Stimulated activated CD4-positive, alpha-beta T cell treated with anti-CD3 and anti-CD28 coated beads, Interleukin-15, amount 100 ng/mL, for 24 hours (primary cell): Measurements from ENCODE around the gene MYO5B.

Experiments used
- DNase-seq: peaks from one replicate; pipeline ENCODE4 v3.0.0-alpha.2; 2020

The MYO5B gene

GRCh38 chr18:49874238-49874637 is 320.7 kb downstream of the MYO5B start:
- no peak for DNase-seq

GRCh38 chr18:49869354-49869753 is 325.6 kb downstream of the MYO5B start:
- DNase-seq: no peak

- DNase-seq: no peak
These were observed 328.3 kb downstream of the MYO5B start for GRCh38 chr18:49866680-49867079.

GRCh38 chr18:49865401-49865800 is 329.5 kb downstream of the MYO5B start:
- DNase-seq: no peak

- DNase-seq: no peak
These were observed 331.0 kb downstream of the MYO5B start for GRCh38 chr18:49863769-49864621.

- no peak for DNase-seq
These were observed 332.1 kb downstream of the MYO5B start for GRCh38 chr18:49862656-49863385.

- DNase-seq: no peak
These were observed 333.3 kb downstream of the MYO5B start for GRCh38 chr18:49861659-49862058.

GRCh38 chr18:49859725-49860124 is 335.2 kb downstream of the MYO5B start:
- no peak for DNase-seq

GRCh38 chr18:49859021-49859359 is 336.0 kb downstream of the MYO5B start:
- no peak for DNase-seq

GRCh38 chr18:49858309-49859020 is 336.5 kb downstream of the MYO5B start:
- DNase-seq: peak; percentile 70

- no peak for DNase-seq
These were observed 337.2 kb downstream of the MYO5B start for GRCh38 chr18:49857708-49858107.

- DNase-seq: no peak
These were observed 338.5 kb downstream of the MYO5B start for GRCh38 chr18:49856496-49856895.

- DNase-seq: no peak
These were observed 339.1 kb downstream of the MYO5B start for GRCh38 chr18:49855711-49856415.

- DNase-seq: no peak
These were observed 340.3 kb downstream of the MYO5B start for GRCh38 chr18:49854681-49855080.

- DNase-seq: no peak
These were observed 341.5 kb downstream of the MYO5B start for GRCh38 chr18:49853436-49853835.

- DNase-seq: no peak
These were observed 341.9 kb downstream of the MYO5B start for GRCh38 chr18:49853011-49853410.

- DNase-seq: no peak
These were observed 343.3 kb downstream of the MYO5B start for GRCh38 chr18:49851624-49852023.

- DNase-seq: no peak
These were observed 344.3 kb downstream of the MYO5B start for GRCh38 chr18:49850636-49851035.

GRCh38 chr18:49849331-49850217 is 345.4 kb downstream of the MYO5B start:
- DNase-seq: no peak

GRCh38 chr18:49848115-49848514 is 346.8 kb downstream of the MYO5B start:
- no peak for DNase-seq

- DNase-seq: no peak
These were observed 347.4 kb downstream of the MYO5B start for GRCh38 chr18:49847524-49847923.
